SKM-1 (cell line): ENCODE data around the gene BRSK2.
"Not testable (repeated sequence)": the region's sequence is repeated elsewhere in the genome, so short reads cannot be mapped to it uniquely, and the experiment has no call there.

Experiments used
- DNase-seq: peaks from one replicate; lab custom pipeline; 2025; ENCODE audit not compliant: unreplicated experiment; lab: John Stamatoyannopoulos, UW

BRSK2 gene

GRCh38 chr11:1433977-1434640 is 44.4 kb downstream of the BRSK2 start:
- DNase-seq, result no peak

DNA sequence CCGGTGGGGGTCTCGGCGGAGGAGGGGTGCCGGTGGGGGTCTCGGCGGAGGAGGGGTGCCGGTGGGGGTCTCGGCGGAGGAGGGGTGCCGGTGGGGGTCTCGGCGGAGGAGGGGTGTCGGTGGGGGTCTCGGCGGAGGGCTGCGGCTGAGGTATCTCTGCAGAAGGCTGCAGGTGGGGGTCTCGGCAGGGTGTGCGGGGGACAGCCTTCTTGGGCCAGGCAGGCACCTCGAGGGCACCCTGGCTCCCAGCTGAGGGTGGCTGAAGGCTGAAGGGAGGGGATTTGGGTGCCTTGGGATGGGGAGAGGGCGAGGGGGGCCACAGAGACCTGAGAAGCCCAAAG is 45.7 kb downstream of the BRSK2 start:
- DNase-seq, result not testable (repeated sequence)

- DNase-seq, result no peak
Observed at GRCh38 chr11:1435820-1436467, 46.2 kb downstream of the BRSK2 start.

DNA sequence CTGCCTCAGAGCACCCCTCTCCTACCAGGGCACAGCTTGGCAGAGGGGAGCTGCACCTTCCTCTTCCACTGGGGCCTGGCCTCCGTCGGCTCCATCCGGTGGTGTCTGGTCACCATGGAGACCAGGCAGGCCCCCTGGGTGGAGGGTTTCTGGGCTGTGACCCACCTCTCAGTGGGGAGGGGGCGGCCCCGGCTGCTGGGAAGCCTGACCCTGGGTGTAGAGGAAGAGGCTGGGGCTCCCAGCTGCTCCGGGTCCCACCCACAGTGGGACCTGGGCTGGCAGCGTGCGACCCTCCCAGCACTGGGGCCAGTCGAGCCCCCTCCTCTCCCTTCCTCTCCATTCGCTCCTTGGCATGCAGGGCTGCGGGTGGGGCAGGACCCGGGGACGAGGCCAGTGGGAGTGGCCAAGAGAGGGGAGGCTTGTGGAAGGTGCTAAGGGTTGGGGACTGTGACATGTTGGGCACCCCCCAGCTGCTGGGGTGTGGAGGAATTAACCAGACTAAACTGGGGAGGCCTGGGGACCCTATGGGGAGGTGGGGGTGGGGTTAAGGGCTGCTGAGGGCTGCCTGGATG is 46.8 kb downstream of the BRSK2 start:
- no peak for DNase-seq

DNA sequence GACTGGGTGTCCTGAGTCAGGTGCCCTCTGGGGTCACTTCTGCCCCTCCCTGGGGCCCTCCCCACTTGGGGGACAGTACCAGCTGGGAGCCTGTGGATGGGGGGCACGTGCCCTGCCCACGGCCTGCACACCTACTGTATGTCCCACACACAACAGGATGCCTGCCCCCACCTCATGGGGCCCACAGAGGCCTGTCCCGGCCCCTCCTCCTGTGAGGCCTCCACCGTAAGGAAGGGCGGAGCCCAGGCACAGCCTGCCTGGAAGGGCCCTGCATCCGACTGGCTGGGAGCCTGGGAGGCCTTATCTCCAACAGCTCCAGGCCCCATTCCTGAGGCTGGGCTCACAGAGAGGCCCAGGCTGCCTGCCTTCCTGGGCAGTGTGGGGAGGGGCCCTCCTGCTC is 47.8 kb downstream of the BRSK2 start:
- DNase-seq, result no peak

- DNase-seq, result no peak
Observed at GRCh38 chr11:1438261-1438966, 48.7 kb downstream of the BRSK2 start.

- DNase-seq, result no peak
Observed at GRCh38 chr11:1438967-1439330, 49.2 kb downstream of the BRSK2 start.

GRCh38 chr11:1439341-1439740 is 49.6 kb downstream of the BRSK2 start:
- DNase-seq, result no peak

DNA sequence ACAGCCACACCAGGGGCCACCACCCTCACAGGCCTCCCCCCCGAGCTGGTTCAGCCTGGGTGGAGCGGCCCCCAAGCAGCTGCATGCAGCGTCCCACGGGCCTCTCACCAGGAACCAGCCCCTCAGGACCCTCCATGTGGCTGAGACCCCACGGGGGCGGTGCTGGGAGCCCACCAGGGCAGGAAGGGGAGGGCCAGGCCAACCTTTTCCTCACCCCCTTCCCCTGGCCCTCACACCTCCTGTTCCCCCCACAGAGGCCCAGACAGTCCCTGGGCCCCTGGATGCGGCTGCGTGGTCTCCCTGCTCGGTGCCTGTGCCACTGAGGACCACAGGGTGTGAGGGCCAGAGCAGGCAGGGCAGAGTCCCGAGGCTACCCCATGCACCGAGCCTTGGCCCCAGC is 50.3 kb downstream of the BRSK2 start:
- DNase-seq, result no peak

- no peak for DNase-seq
Observed at GRCh38 chr11:1440496-1440895, 50.8 kb downstream of the BRSK2 start.

GRCh38 chr11:1442163-1442562 is 52.4 kb downstream of the BRSK2 start:
- DNase-seq, result no peak

DNA sequence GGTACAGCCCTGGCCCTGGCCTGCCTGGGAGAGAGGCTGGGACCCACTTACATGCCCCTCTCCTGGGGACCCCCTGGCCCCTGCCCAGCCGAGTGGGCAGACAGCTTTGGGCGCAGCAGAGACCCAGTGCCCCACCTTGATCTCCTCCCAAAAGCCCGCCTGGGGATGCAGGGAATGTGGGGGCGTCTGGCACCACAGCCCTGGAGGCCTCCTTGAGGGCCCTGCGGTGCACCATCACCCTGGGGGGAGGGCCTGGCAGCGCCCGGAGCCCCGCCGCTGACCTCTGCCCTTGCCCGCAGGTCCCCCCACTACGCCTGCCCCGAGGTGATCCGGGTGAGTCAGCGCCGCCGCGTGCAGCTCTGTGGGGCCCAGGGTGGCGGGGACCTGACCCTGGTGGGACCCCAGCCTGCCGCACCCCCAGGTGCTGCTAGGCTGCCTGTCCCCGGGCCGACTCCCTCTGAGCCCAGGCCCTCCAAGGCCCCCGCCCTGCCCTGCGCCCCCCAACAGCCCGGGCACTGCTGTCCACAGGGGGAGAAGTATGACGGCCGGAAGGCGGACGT is 53.2 kb downstream of the BRSK2 start:
- no peak for DNase-seq

DNA sequence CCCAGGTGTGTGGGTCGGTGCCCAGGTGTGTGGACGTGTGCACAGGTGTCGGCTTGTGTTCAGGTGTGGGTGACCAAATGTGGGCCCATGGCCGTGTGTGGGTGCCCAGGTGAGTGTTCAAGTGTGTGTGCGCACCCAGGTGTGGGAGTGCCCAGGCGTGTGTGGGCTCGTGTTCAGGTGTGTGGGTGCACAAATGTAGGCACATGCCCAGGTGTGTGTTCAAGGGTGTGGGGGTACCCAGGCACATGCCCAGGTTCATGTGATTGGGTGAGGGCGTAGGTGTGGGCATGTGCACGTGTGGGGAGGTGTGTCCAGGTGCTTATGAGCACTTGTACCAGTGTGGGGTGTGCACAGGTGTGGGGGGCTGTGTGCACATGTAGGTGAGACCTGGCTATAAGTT is 54.0 kb downstream of the BRSK2 start:
- no peak for DNase-seq

- no peak for DNase-seq
Observed at GRCh38 chr11:1444321-1444720, 54.6 kb downstream of the BRSK2 start.

GRCh38 chr11:1444823-1445422 is 55.2 kb downstream of the BRSK2 start:
- DNase-seq, result no peak

DNA sequence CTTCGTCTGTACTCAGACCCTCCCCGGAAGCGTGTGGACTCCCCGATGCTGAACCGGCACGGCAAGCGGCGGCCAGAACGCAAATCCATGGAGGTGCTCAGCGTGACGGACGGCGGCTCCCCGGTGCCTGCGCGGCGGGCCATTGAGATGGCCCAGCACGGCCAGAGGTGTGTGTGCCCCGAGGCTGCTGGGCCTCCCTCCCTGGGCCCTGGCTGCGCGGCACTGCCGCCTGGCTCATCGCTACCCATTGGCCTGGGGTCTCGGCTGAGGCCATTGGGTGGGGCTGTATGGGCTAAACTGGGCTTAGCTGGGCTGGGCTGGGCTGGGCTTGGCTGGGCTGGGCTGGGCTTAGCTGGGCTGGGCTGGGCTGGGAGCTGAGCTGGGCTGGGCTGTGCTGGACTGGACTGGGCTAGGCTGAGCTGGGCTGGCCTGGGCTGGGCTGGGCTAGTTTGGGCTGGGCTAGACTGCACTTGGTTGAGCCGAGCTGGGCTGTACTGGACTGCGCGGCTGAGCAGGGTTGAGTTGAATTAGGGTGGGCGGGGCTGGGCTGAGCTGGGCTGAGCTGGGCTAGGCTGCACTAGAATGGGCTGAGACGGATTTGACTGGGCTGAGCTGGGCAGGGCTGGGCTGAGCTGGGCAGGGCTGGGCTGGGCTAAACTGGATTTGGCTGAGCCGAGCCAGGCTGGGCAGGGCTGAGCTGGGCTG is 56.2 kb downstream of the BRSK2 start:
- no peak for DNase-seq

DNA sequence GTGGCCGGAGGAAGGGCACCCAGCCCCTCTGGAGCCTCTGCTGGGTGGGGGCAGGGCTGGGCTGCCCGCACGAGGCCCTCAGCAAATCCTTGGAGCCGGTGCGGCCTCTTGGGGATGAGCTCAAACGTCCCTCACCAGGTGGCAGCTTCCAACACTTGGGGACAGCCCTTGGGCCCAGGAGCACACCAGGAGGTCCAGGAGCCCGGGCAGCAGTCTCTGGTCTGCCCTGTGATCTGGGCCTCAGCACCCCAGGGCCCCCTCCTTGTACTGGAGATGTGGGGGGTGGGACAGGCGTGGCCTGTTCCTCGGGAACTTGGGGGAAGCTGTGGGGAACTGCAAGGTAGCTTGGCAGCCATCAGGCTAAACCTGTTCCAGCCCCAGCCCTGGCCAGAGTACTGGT is 56.9 kb downstream of the BRSK2 start:
- no peak for DNase-seq

GRCh38 chr11:1447845-1448825 is 58.4 kb downstream of the BRSK2 start:
- DNase-seq, result no peak

- no peak for DNase-seq
Observed at GRCh38 chr11:1448882-1449281, 59.1 kb downstream of the BRSK2 start.
